Measurements from ENCODE around the gene MACROH2A1.

DNA sequence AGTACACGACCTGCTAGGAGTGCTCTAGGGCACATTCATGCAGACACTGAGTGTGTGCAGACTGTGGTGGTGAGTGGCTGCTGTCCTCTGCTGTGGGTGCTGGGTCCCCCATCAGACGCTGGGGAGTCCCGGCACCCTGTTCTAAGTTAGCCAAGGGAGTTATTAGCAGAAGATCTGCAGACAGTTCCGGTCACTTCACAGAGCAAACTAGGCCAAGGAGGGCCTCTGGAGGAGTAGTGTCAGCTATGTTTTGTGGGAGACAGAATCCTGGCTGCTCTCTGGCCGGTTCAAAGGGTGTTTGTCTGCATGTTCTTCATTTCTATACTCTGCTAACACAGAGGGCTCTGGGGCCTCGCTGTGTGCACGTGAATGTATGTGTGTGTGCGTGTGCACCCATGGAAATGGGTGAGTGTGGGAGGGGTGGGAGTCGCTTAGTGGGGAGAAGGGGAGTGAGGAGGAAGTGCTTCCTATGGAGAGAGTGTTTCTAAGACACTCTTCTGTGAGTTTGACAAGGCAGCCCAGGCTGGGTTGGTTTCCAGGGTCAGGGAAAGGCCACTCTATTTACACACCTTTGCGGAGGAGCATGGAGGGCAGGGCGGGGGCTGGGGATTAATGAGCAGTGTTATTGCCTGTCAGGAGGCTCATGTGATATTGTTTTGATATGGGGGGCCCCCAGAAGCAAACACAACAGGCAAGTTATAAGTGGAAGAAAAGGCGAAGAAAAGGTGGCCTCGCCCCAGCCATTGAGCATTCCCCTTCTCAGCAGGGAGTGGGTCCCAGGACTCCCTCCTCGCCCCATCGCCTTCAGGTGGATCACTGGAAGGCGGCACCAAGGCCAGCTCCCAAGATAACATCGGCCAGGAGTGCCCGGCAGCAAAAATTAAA, 68.9 kb downstream of the MACROH2A1 start:
- TF ChIP-seq, protein P1, sequence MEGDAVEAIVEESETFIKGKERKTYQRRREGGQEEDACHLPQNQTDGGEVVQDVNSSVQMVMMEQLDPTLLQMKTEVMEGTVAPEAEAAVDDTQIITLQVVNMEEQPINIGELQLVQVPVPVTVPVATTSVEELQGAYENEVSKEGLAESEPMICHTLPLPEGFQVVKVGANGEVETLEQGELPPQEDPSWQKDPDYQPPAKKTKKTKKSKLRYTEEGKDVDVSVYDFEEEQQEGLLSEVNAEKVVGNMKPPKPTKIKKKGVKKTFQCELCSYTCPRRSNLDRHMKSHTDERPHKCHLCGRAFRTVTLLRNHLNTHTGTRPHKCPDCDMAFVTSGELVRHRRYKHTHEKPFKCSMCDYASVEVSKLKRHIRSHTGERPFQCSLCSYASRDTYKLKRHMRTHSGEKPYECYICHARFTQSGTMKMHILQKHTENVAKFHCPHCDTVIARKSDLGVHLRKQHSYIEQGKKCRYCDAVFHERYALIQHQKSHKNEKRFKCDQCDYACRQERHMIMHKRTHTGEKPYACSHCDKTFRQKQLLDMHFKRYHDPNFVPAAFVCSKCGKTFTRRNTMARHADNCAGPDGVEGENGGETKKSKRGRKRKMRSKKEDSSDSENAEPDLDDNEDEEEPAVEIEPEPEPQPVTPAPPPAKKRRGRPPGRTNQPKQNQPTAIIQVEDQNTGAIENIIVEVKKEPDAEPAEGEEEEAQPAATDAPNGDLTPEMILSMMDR (IDR thresholded peaks at IDR 0.05 in 4 of 5, conservative IDR thresholded peaks at IDR 0.05 in 1 of 5), result no peak
- no peak for TF ChIP-seq POLR2A (IDR thresholded peaks at IDR 0.05)
